ENCODE measurements around the gene PPP5C. TPM values are rescaled to one million over a fixed set of nuclear protein-coding genes. Genes with fewer than 3 reads are reported as not detected.
A peak's percentile ranks its signal among the peaks of the same experiment; 100 is the strongest.

Gene PPP5C
- total RNA-seq, 1 experiment from 2014 or later = 124 TPM

DNA sequence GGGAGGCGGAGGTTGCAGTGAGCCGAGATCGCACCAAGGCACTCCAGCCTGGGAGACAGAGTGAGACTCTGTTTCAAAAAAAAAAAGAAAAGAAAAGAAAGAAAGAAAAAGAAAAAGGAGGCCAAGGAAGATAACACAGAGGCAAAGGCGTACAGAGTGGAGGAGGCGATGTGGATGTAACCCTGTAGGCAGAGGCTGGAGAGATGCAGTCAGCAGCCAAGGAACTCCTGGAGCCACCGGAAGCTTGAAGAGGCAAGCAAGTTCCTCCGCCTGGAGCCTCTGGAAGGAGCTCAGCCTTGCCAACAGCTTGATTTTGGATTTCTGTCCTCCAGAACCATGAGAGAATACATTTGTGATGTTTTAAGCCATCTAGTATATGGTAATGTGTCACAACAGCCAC is 73.2 kb downstream of the PPP5C start:
- H3K4me3 Mint-ChIP-seq (ENCODE audit: low read depth, unreplicated experiment) = no peak overlapping the region
- DNase-seq = no peak
- H3K27me3 Mint-ChIP-seq (ENCODE audit: unreplicated experiment) = peaks cover 81% of the 10 kb centered on the region
- no peaks in the 10 kb centered on the region for H3K36me3 Mint-ChIP-seq (ENCODE audit: insufficient read depth, unreplicated experiment)
- intact Hi-C loops (cut with micrococcal nuclease; ENCODE audit: unreplicated experiment) = no loop called here
- TF ChIP-seq, protein P1, sequence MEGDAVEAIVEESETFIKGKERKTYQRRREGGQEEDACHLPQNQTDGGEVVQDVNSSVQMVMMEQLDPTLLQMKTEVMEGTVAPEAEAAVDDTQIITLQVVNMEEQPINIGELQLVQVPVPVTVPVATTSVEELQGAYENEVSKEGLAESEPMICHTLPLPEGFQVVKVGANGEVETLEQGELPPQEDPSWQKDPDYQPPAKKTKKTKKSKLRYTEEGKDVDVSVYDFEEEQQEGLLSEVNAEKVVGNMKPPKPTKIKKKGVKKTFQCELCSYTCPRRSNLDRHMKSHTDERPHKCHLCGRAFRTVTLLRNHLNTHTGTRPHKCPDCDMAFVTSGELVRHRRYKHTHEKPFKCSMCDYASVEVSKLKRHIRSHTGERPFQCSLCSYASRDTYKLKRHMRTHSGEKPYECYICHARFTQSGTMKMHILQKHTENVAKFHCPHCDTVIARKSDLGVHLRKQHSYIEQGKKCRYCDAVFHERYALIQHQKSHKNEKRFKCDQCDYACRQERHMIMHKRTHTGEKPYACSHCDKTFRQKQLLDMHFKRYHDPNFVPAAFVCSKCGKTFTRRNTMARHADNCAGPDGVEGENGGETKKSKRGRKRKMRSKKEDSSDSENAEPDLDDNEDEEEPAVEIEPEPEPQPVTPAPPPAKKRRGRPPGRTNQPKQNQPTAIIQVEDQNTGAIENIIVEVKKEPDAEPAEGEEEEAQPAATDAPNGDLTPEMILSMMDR (IDR thresholded peaks at IDR 0.05; ENCODE audit: unreplicated experiment) = no peak
- H3K27ac Mint-ChIP-seq (ENCODE audit: unreplicated experiment) = no peak overlapping the region
- BruUV-seq (replicated peaks) = no TSS peak
- CTCF ChIA-PET = no interaction called here
- H3K4me1 Mint-ChIP-seq (ENCODE audit: low read depth, unreplicated experiment) = peaks cover 6% of the 10 kb centered on the region
- no peaks in the 10 kb centered on the region for H3K9me3 Mint-ChIP-seq (ENCODE audit: low read depth, unreplicated experiment)

DNA sequence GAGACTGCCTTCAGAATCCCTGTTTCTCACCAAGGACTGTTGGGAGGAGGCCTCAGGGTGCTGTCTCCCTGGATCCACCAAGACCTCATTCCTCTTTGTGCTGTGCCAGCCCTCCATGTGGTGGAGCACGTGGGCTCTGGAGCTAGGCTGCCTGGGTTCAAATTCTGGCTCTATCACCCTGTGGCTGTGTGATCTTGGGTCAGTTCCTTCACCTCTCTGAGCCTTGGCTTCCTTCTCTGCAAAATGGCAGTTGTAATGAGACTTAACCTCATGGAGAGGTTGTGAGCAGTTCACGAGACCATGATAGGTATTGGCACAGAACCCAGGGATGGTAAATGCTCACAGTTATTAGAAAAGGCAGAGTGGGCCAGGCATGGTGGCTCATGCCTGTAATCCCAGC is 75.5 kb downstream of the PPP5C start:
- Mint-ChIP-seq H3K9me3 (ENCODE audit: low read depth, unreplicated experiment) (no peaks in the 10 kb centered on the region), H3K36me3 (ENCODE audit: insufficient read depth, unreplicated experiment) (no peaks in the 10 kb centered on the region), H3K4me1 (ENCODE audit: low read depth, unreplicated experiment) (peaks cover 16% of the 10 kb centered on the region), H3K27ac (ENCODE audit: unreplicated experiment) (no peak overlapping the region), H3K27me3 (ENCODE audit: unreplicated experiment) (peaks cover 80% of the 10 kb centered on the region), H3K4me3 (ENCODE audit: low read depth, unreplicated experiment) (no peak overlapping the region)
- intact Hi-C loops (cut with micrococcal nuclease; ENCODE audit: unreplicated experiment) = no loop called here
- TF ChIP-seq, protein P1 (IDR thresholded peaks at IDR 0.05; ENCODE audit: unreplicated experiment) = no peak
- no peak for DNase-seq
- BruUV-seq (replicated peaks) = no TSS peak
- CTCF ChIA-PET = interaction anchor here (0.6 kb wide), 2 partner anchors 35 to 292 kb away, joined by 4 to 7 read pairs; no protein-coding TSS in a partner anchor

DNA sequence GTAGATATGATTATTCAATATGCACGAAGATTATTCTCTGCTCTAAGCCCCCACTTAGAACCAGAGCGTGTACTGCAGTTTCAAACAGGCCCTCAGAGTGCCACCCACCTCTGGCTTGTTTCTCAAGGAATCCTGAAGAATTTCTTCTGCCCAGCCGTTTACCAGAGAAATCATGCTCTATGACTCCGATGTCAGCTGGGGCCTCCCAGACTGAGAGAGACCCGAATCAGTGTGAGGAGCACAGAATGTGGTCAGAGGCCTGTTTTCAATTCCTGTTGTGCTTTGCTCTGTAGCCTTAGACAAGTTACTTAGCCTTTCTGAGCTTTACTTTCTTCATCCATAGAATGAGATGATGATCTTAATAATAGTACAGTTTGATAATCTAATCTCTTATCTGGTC is 76.3 kb downstream of the PPP5C start:
- Mint-ChIP-seq H3K27ac (ENCODE audit: unreplicated experiment) (no peak overlapping the region), H3K4me1 (ENCODE audit: low read depth, unreplicated experiment) (peaks cover 16% of the 10 kb centered on the region), H3K36me3 (ENCODE audit: insufficient read depth, unreplicated experiment) (no peaks in the 10 kb centered on the region), H3K27me3 (ENCODE audit: unreplicated experiment) (peaks cover 81% of the 10 kb centered on the region), H3K9me3 (ENCODE audit: low read depth, unreplicated experiment) (no peaks in the 10 kb centered on the region), H3K4me3 (ENCODE audit: low read depth, unreplicated experiment) (no peak overlapping the region)
- CTCF ChIA-PET = no interaction called here
- BruUV-seq (replicated peaks) = no TSS peak
- TF ChIP-seq, protein P1 (IDR thresholded peaks at IDR 0.05; ENCODE audit: unreplicated experiment) = no peak
- no peak for DNase-seq
- intact Hi-C loops (cut with micrococcal nuclease; ENCODE audit: unreplicated experiment) = no loop called here

GRCh38 chr19:46426035-46426505 is 79.2 kb downstream of the PPP5C start:
- H3K9me3 Mint-ChIP-seq (ENCODE audit: low read depth, unreplicated experiment) = no peaks in the 10 kb centered on the region
- H3K4me3 Mint-ChIP-seq (ENCODE audit: low read depth, unreplicated experiment) = peak overlapping the region; percentile 56
- DNase-seq = peak; percentile 65
- H3K36me3 Mint-ChIP-seq (ENCODE audit: insufficient read depth, unreplicated experiment) = peaks cover 6% of the 10 kb centered on the region
- H3K27me3 Mint-ChIP-seq (ENCODE audit: unreplicated experiment) = peaks cover 92% of the 10 kb centered on the region
- TF ChIP-seq, protein P1 (IDR thresholded peaks at IDR 0.05; ENCODE audit: unreplicated experiment) = no peak
- H3K4me1 Mint-ChIP-seq (ENCODE audit: low read depth, unreplicated experiment) = peaks cover 23% of the 10 kb centered on the region
- CTCF ChIA-PET = interaction anchor here (0.5 to 0.8 kb wide), 2 partner anchors 99 to 127 kb away, joined by 3 read pairs; no protein-coding TSS in a partner anchor
- no peak overlapping the region for H3K27ac Mint-ChIP-seq (ENCODE audit: unreplicated experiment)
- intact Hi-C loops (cut with micrococcal nuclease; ENCODE audit: unreplicated experiment) = no loop called here
- BruUV-seq (replicated peaks) = no TSS peak

Measured in Calu3 (cell line).